Tibial nerve (tissue), 3 donors: ENCODE measurements around the gene SECISBP2.

Experiments
- POLR2A ChIP-seq, 2 donors: fragments of 450-650 bp; IDR thresholded peaks; one replicate each; pipeline ENCODE4 v1.6.1; 2017; ENCODE audit warnings: antibody characterized with exemption in 2 of 2, mild to moderate bottlenecking in 2 of 2, moderate library complexity in 2 of 2
- TF ChIP-seq, protein P1 (sequence below), 5 experiments: fragments of 200-600 bp in 3 of 5; fragments of 450-650 bp in 2 of 5; sonication (generic) in 3 of 5; IDR thresholded peaks; one replicate each; pipeline ENCODE4 v1.5.1; 2016 to 2019; ENCODE audit warnings: antibody characterized with exemption in 5 of 5, mild to moderate bottlenecking in 3 of 5, moderate library complexity in 2 of 5

GRCh38 chr9:89328064-89328463, 9.8 kb downstream of the SECISBP2 start:
- TF ChIP-seq POLR2A (IDR thresholded peaks at IDR 0.05), result no peak
- TF ChIP-seq, protein P1, sequence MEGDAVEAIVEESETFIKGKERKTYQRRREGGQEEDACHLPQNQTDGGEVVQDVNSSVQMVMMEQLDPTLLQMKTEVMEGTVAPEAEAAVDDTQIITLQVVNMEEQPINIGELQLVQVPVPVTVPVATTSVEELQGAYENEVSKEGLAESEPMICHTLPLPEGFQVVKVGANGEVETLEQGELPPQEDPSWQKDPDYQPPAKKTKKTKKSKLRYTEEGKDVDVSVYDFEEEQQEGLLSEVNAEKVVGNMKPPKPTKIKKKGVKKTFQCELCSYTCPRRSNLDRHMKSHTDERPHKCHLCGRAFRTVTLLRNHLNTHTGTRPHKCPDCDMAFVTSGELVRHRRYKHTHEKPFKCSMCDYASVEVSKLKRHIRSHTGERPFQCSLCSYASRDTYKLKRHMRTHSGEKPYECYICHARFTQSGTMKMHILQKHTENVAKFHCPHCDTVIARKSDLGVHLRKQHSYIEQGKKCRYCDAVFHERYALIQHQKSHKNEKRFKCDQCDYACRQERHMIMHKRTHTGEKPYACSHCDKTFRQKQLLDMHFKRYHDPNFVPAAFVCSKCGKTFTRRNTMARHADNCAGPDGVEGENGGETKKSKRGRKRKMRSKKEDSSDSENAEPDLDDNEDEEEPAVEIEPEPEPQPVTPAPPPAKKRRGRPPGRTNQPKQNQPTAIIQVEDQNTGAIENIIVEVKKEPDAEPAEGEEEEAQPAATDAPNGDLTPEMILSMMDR (IDR thresholded peaks at IDR 0.05), result no peak
